ENCODE measurements around the gene NOCT.
"Not testable (repeated sequence)": the region's sequence is repeated elsewhere in the genome, so short reads cannot be mapped to it uniquely, and the experiment has no call there.

NOCT gene

GRCh38 chr4:139009702-139010101 is 5.9 kb upstream of the NOCT start:
- H3K27me3 ChIP-seq (ENCODE audit: control insufficient read depth, insufficient read depth, low read length), result no peaks in the 10 kb centered on the region
- H3K36me3 ChIP-seq (ENCODE audit: control insufficient read depth, insufficient read depth, low read length), result no peaks in the 10 kb centered on the region
- H3K9ac ChIP-seq (ENCODE audit: low read length), result no peak overlapping the region
- H3K9me3 ChIP-seq (ENCODE audit: control insufficient read depth, insufficient read depth, low read depth, low read length), result peaks cover 11% of the 10 kb centered on the region
- no peak overlapping the region for H3K4me3 ChIP-seq (ENCODE audit: low read depth, low read length)
- H3K4me1 ChIP-seq (ENCODE audit: control insufficient read depth, insufficient read depth, low read length), result peaks cover 12% of the 10 kb centered on the region
- no peak overlapping the region for H3K27ac ChIP-seq (ENCODE audit: low read depth, low read length)

- no peak overlapping the region for H3K27ac ChIP-seq (ENCODE audit: low read depth, low read length)
- no peaks in the 10 kb centered on the region for H3K36me3 ChIP-seq (ENCODE audit: control insufficient read depth, insufficient read depth, low read length)
- peaks cover 11% of the 10 kb centered on the region for H3K9me3 ChIP-seq (ENCODE audit: control insufficient read depth, insufficient read depth, low read depth, low read length)
- peaks cover 17% of the 10 kb centered on the region for H3K4me1 ChIP-seq (ENCODE audit: control insufficient read depth, insufficient read depth, low read length)
- H3K9ac ChIP-seq (ENCODE audit: low read length), result no peak overlapping the region
- H3K27me3 ChIP-seq (ENCODE audit: control insufficient read depth, insufficient read depth, low read length), result no peaks in the 10 kb centered on the region
- H3K4me3 ChIP-seq (ENCODE audit: low read depth, low read length), result no peak overlapping the region
These were observed 4.2 kb upstream of the NOCT start for GRCh38 chr4:139011225-139011950.

GRCh38 chr4:139014371-139015268 is 961 bp upstream of the NOCT start:
- Histone ChIP-seq H3K27ac (ENCODE audit: low read depth, low read length) (peak overlapping the region; percentile 100; the same call in 1 of the 2 replicates), H3K4me1 (ENCODE audit: control insufficient read depth, insufficient read depth, low read length) (peaks cover 35% of the 10 kb centered on the region), H3K9ac (ENCODE audit: low read length) (peak overlapping the region; percentile 95), H3K9me3 (ENCODE audit: control insufficient read depth, insufficient read depth, low read depth, low read length) (no peaks in the 10 kb centered on the region), H3K27me3 (ENCODE audit: control insufficient read depth, insufficient read depth, low read length) (no peaks in the 10 kb centered on the region), H3K36me3 (ENCODE audit: control insufficient read depth, insufficient read depth, low read length) (peaks cover 5% of the 10 kb centered on the region; the same call in 1 of the 2 replicates), H3K4me3 (ENCODE audit: low read depth, low read length) (peak overlapping the region; percentile 89)

- H3K4me3 ChIP-seq (ENCODE audit: low read depth, low read length), result peak overlapping the region; percentile 89
- no peaks in the 10 kb centered on the region for H3K27me3 ChIP-seq (ENCODE audit: control insufficient read depth, insufficient read depth, low read length)
- peaks cover 45% of the 10 kb centered on the region for H3K4me1 ChIP-seq (ENCODE audit: control insufficient read depth, insufficient read depth, low read length)
- peak overlapping the region; percentile 100; the same call in 1 of the 2 replicates for H3K27ac ChIP-seq (ENCODE audit: low read depth, low read length)
- peak overlapping the region; percentile 95 for H3K9ac ChIP-seq (ENCODE audit: low read length)
- no peaks in the 10 kb centered on the region for H3K9me3 ChIP-seq (ENCODE audit: control insufficient read depth, insufficient read depth, low read depth, low read length)
- H3K36me3 ChIP-seq (ENCODE audit: control insufficient read depth, insufficient read depth, low read length), result peaks cover 9% of the 10 kb centered on the region; the same call in 1 of the 2 replicates
These were observed 429 bp downstream of the NOCT start for GRCh38 chr4:139015948-139016471.

GRCh38 chr4:139017861-139018260 is 2.3 kb downstream of the NOCT start:
- Histone ChIP-seq H3K4me3 (ENCODE audit: low read depth, low read length) (peak overlapping the region; percentile 89), H3K27me3 (ENCODE audit: control insufficient read depth, insufficient read depth, low read length) (no peaks in the 10 kb centered on the region), H3K36me3 (ENCODE audit: control insufficient read depth, insufficient read depth, low read length) (peaks cover 9% of the 10 kb centered on the region; the same call in 1 of the 2 replicates), H3K9ac (ENCODE audit: low read length) (peak overlapping the region; percentile 54), H3K9me3 (ENCODE audit: control insufficient read depth, insufficient read depth, low read depth, low read length) (no peaks in the 10 kb centered on the region), H3K27ac (ENCODE audit: low read depth, low read length) (no peak overlapping the region), H3K4me1 (ENCODE audit: control insufficient read depth, insufficient read depth, low read length) (peaks cover 54% of the 10 kb centered on the region)

GRCh38 chr4:139018501-139018900 is 2.9 kb downstream of the NOCT start:
- H3K9me3 ChIP-seq (ENCODE audit: control insufficient read depth, insufficient read depth, low read depth, low read length), result no peaks in the 10 kb centered on the region
- peak overlapping the region; percentile 48; the same call in 1 of the 2 replicates for H3K27ac ChIP-seq (ENCODE audit: low read depth, low read length)
- H3K27me3 ChIP-seq (ENCODE audit: control insufficient read depth, insufficient read depth, low read length), result no peaks in the 10 kb centered on the region
- peak overlapping the region; percentile 89 for H3K4me3 ChIP-seq (ENCODE audit: low read depth, low read length)
- H3K9ac ChIP-seq (ENCODE audit: low read length), result peak overlapping the region; percentile 54
- H3K36me3 ChIP-seq (ENCODE audit: control insufficient read depth, insufficient read depth, low read length), result peaks cover 13% of the 10 kb centered on the region; the same call in 1 of the 2 replicates
- peaks cover 54% of the 10 kb centered on the region for H3K4me1 ChIP-seq (ENCODE audit: control insufficient read depth, insufficient read depth, low read length)

GRCh38 chr4:139018971-139019758 is 3.6 kb downstream of the NOCT start:
- Histone ChIP-seq H3K27me3 (ENCODE audit: control insufficient read depth, insufficient read depth, low read length) (no peaks in the 10 kb centered on the region), H3K27ac (ENCODE audit: low read depth, low read length) (no peak overlapping the region), H3K9me3 (ENCODE audit: control insufficient read depth, insufficient read depth, low read depth, low read length) (no peaks in the 10 kb centered on the region), H3K4me1 (ENCODE audit: control insufficient read depth, insufficient read depth, low read length) (peaks cover 49% of the 10 kb centered on the region), H3K9ac (ENCODE audit: low read length) (peak overlapping the region; percentile 54), H3K4me3 (ENCODE audit: low read depth, low read length) (peak overlapping the region; percentile 89), H3K36me3 (ENCODE audit: control insufficient read depth, insufficient read depth, low read length) (peaks cover 16% of the 10 kb centered on the region; the same call in 1 of the 2 replicates)

GRCh38 chr4:139020384-139020783 is 4.8 kb downstream of the NOCT start:
- Histone ChIP-seq H3K36me3 (ENCODE audit: control insufficient read depth, insufficient read depth, low read length) (peaks cover 16% of the 10 kb centered on the region; the same call in 1 of the 2 replicates), H3K4me1 (ENCODE audit: control insufficient read depth, insufficient read depth, low read length) (peaks cover 47% of the 10 kb centered on the region), H3K27me3 (ENCODE audit: control insufficient read depth, insufficient read depth, low read length) (no peaks in the 10 kb centered on the region), H3K4me3 (ENCODE audit: low read depth, low read length) (peak overlapping the region; percentile 89), H3K27ac (ENCODE audit: low read depth, low read length) (0 out of 2 replicates have a peak overlapping the region, but pooled peaks have one; percentile 18), H3K9me3 (ENCODE audit: control insufficient read depth, insufficient read depth, low read depth, low read length) (no peaks in the 10 kb centered on the region), H3K9ac (ENCODE audit: low read length) (no peak overlapping the region)

- Histone ChIP-seq H3K36me3 (ENCODE audit: control insufficient read depth, insufficient read depth, low read length) (peaks cover 16% of the 10 kb centered on the region; the same call in 1 of the 2 replicates), H3K27ac (ENCODE audit: low read depth, low read length) (0 out of 2 replicates have a peak overlapping the region, but pooled peaks have one; percentile 18), H3K4me3 (ENCODE audit: low read depth, low read length) (peak overlapping the region; percentile 89; the same call in 1 of the 2 replicates), H3K4me1 (ENCODE audit: control insufficient read depth, insufficient read depth, low read length) (peaks cover 47% of the 10 kb centered on the region)
- H3K9ac ChIP-seq (ENCODE audit: low read length); H3K9me3 ChIP-seq (ENCODE audit: control insufficient read depth, insufficient read depth, low read depth, low read length); H3K27me3 ChIP-seq (ENCODE audit: control insufficient read depth, insufficient read depth, low read length): not testable (repeated sequence)
These were observed 5.5 kb downstream of the NOCT start for GRCh38 chr4:139021071-139021470.

GRCh38 chr4:139022835-139023234 is 7.3 kb downstream of the NOCT start:
- H3K27me3 ChIP-seq (ENCODE audit: control insufficient read depth, insufficient read depth, low read length), result no peaks in the 10 kb centered on the region
- no peaks in the 10 kb centered on the region for H3K9me3 ChIP-seq (ENCODE audit: control insufficient read depth, insufficient read depth, low read depth, low read length)
- H3K4me1 ChIP-seq (ENCODE audit: control insufficient read depth, insufficient read depth, low read length), result peaks cover 48% of the 10 kb centered on the region
- H3K9ac ChIP-seq (ENCODE audit: low read length), result no peak overlapping the region
- peaks cover 17% of the 10 kb centered on the region for H3K36me3 ChIP-seq (ENCODE audit: control insufficient read depth, insufficient read depth, low read length)
- no peak overlapping the region for H3K4me3 ChIP-seq (ENCODE audit: low read depth, low read length)
- H3K27ac ChIP-seq (ENCODE audit: low read depth, low read length), result no peak overlapping the region

Measured in HUES6 (cell line).